ENCODE measurements around the gene AP5Z1. TPM values are rescaled to one million over a fixed set of nuclear protein-coding genes. Genes with fewer than 3 reads are reported as not detected.

The AP5Z1 gene
- total RNA-seq, 4 donors from 2014 or later = 25.7 to 37.3 (median 31.5) TPM

GRCh38 chr7:4747746-4748145, 27.7 kb upstream of the AP5Z1 start:
- peaks cover 45 to 80% (median 68%) of the 10 kb centered on the region in 4 donors for H3K4me1 ChIP-seq
- TF ChIP-seq CTCF (IDR thresholded peaks at IDR 0.05) (no peak), POLR2A (IDR thresholded peaks at IDR 0.05; ENCODE audit: low read depth) (no peak), POLR2AphosphoS5 (IDR thresholded peaks at IDR 0.05) (no peak), EP300 (IDR thresholded peaks at IDR 0.05) (no peak)
- 81% methylated on average over 11 of the region's 11 CpGs for WGBS

GRCh38 chr7:4748231-4748681, 27.2 kb upstream of the AP5Z1 start:
- WGBS = 65% methylated on average over 10 of the region's 10 CpGs
- peaks cover 47 to 80% (median 70%) of the 10 kb centered on the region in 4 donors for H3K4me1 ChIP-seq
- TF ChIP-seq POLR2A (IDR thresholded peaks at IDR 0.05; ENCODE audit: low read depth) (no peak), CTCF (IDR thresholded peaks at IDR 0.05) (no peak), EP300 (IDR thresholded peaks at IDR 0.05) (no peak), POLR2AphosphoS5 (IDR thresholded peaks at IDR 0.05) (no peak)
- no peaks in the 10 kb centered on the region for H3K9me3 ChIP-seq
- DNase-seq (ENCODE audit: extremely low spot score) = no peak
- peaks cover 0 to 42% (median 12%) of the 10 kb centered on the region in 4 donors for H3K36me3 ChIP-seq
- no peak overlapping the region for H3K4me3 ChIP-seq
- H3K27ac ChIP-seq (replicated peaks in 1 of 4) = peak overlapping the region; percentile 86 to 94 (median 90)
- no peaks in the 10 kb centered on the region for H3K27me3 ChIP-seq
- intact Hi-C loops (cut with DNase I) = no loop called here

More at GRCh38 chr7:4747746-4748145, 27.7 kb upstream of the AP5Z1 start:
- Histone ChIP-seq H3K4me3 (no peak overlapping the region), H3K9me3 (no peaks in the 10 kb centered on the region), H3K27ac (replicated peaks in 1 of 4) (peak overlapping the region; percentile 86 to 94 (median 90)), H3K36me3 (peaks cover 0 to 45% (median 16%) of the 10 kb centered on the region in 4 donors), H3K27me3 (no peaks in the 10 kb centered on the region)
- intact Hi-C loops (cut with DNase I) = no loop called here
- no peak for DNase-seq (ENCODE audit: extremely low spot score)

- no peak overlapping the region for H3K4me3 ChIP-seq
- WGBS = 89% methylated on average over 14 of the region's 14 CpGs
- H3K4me1 ChIP-seq = peaks cover 54 to 80% (median 70%) of the 10 kb centered on the region in 4 donors
- peaks cover 0 to 45% (median 13%) of the 10 kb centered on the region in 4 donors for H3K36me3 ChIP-seq
- no peak for DNase-seq (ENCODE audit: extremely low spot score)
- peak overlapping the region; percentile 24 to 94 (median 87) for H3K27ac ChIP-seq (replicated peaks in 1 of 4)
- H3K27me3 ChIP-seq = no peaks in the 10 kb centered on the region
- H3K9me3 ChIP-seq = no peaks in the 10 kb centered on the region
- intact Hi-C loops (cut with DNase I) = no loop called here
- TF ChIP-seq POLR2A (IDR thresholded peaks at IDR 0.05; ENCODE audit: low read depth) (no peak), POLR2AphosphoS5 (IDR thresholded peaks at IDR 0.05) (no peak), CTCF (IDR thresholded peaks at IDR 0.05) (no peak), EP300 (IDR thresholded peaks at IDR 0.05) (no peak)
Observed at GRCh38 chr7:4749363-4749762, 26.1 kb upstream of the AP5Z1 start.

GRCh38 chr7:4749798-4750197, 25.6 kb upstream of the AP5Z1 start:
- WGBS = 85% methylated on average over 15 of the region's 15 CpGs
- Histone ChIP-seq H3K27ac (replicated peaks in 1 of 4) (peak overlapping the region; percentile 24 to 94 (median 87)), H3K4me1 (peaks cover 50 to 79% (median 69%) of the 10 kb centered on the region in 4 donors), H3K36me3 (peaks cover 2 to 49% (median 17%) of the 10 kb centered on the region in 4 donors), H3K27me3 (no peaks in the 10 kb centered on the region), H3K4me3 (no peak overlapping the region), H3K9me3 (no peaks in the 10 kb centered on the region)
- DNase-seq (ENCODE audit: extremely low spot score) = no peak
- no peak for TF ChIP-seq CTCF (IDR thresholded peaks at IDR 0.05)
- TF ChIP-seq POLR2A (IDR thresholded peaks at IDR 0.05; ENCODE audit: low read depth) = no peak
- no peak for TF ChIP-seq POLR2AphosphoS5 (IDR thresholded peaks at IDR 0.05)
- TF ChIP-seq EP300 (IDR thresholded peaks at IDR 0.05) = no peak
- intact Hi-C loops (cut with DNase I) = loop anchor here (5.0 kb wide), 1 partner anchor 107 kb away; no protein-coding TSS in a partner anchor

Measured in esophagus muscularis mucosa (tissue), 4 donors.